Left forelimb (tissue), 1 donor: ENCODE results near the gene CLIP4.

Source experiments
- DNase-seq: peaks from one replicate; pipeline ENCODE4 v3.0.0-alpha.2; 2018; ENCODE audit warnings: low spot score

CLIP4 gene

GRCh38 chr2:29222381-29223179 is 107.4 kb downstream of the CLIP4 start:
- DNase-seq, result no peak

- no peak for DNase-seq
Measured at GRCh38 chr2:29223257-29223656, 108.0 kb downstream of the CLIP4 start.

- no peak for DNase-seq
Measured at GRCh38 chr2:29223851-29224692, 108.9 kb downstream of the CLIP4 start.

- DNase-seq, result no peak
Measured at GRCh38 chr2:29224693-29225551, 109.7 kb downstream of the CLIP4 start.

GRCh38 chr2:29225814-29226213 is 110.6 kb downstream of the CLIP4 start:
- peak; percentile 44 for DNase-seq

- DNase-seq, result peak; percentile 22
Measured at GRCh38 chr2:29226375-29226774, 111.2 kb downstream of the CLIP4 start.

GRCh38 chr2:29226808-29227207 is 111.6 kb downstream of the CLIP4 start:
- peak; percentile 37 for DNase-seq

- no peak for DNase-seq
Measured at GRCh38 chr2:29227935-29228675, 112.9 kb downstream of the CLIP4 start.

GRCh38 chr2:29228947-29229346 is 113.7 kb downstream of the CLIP4 start:
- no peak for DNase-seq

GRCh38 chr2:29229640-29230039 is 114.4 kb downstream of the CLIP4 start:
- DNase-seq, result no peak

GRCh38 chr2:29232041-29232440 is 116.8 kb downstream of the CLIP4 start:
- no peak for DNase-seq

- no peak for DNase-seq
Measured at GRCh38 chr2:29233428-29233827, 118.2 kb downstream of the CLIP4 start.

GRCh38 chr2:29235411-29235810 is 120.2 kb downstream of the CLIP4 start:
- no peak for DNase-seq

- peak; percentile 33 for DNase-seq
Measured at GRCh38 chr2:29236074-29236473, 120.9 kb downstream of the CLIP4 start.

GRCh38 chr2:29238497-29238896 is 123.3 kb downstream of the CLIP4 start:
- no peak for DNase-seq
